Measurements from ENCODE around the gene NEDD4L. TPM values are rescaled to one million over a fixed set of nuclear protein-coding genes. Genes with fewer than 3 reads are reported as not detected.

Gene NEDD4L
- polyA plus RNA-seq, 1 donor (not counting 4 experiments of a cell fraction or from before 2014, with no cell fraction given) = 52.6 TPM

DNA sequence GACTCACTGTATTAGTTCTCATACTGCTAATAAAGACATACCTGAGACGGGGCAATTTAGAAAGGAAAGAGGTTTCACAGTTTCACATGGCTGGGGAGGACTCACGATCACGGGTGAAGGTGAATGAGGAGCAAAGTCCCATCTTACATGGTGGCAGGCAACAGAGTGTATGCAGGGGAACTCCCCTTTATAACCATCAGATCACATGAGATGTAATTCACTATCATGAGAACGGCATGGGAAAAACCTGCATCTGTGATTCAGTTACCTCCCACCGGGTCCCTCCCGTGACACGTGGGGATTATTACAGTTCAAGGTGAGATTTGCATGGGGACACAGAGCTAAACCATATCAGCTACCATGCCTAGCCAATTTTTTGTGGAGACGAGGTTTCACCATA, 168.2 kb downstream of the NEDD4L start:
- Histone ChIP-seq H4K20me1 (ENCODE audit: control insufficient read depth, extremely low read depth, insufficient read depth, low read length) (no peaks in the 10 kb centered on the region), H3K9me1 (ENCODE audit: control insufficient read depth, extremely low read depth, insufficient read depth, low read length) (no peaks in the 10 kb centered on the region), H3K27ac (ENCODE audit: control insufficient read depth, insufficient read depth, low read length) (no peak overlapping the region), H3K36me3 (ENCODE audit: control insufficient read depth in 2 of 2, extremely low read depth in 1 of 2, insufficient read depth in 2 of 2, low read length in 2 of 2) (no peaks in the 10 kb centered on the region), H3K4me1 (ENCODE audit: control insufficient read depth, extremely low read depth, insufficient read depth, low read length) (peaks cover 67% of the 10 kb centered on the region), H3K27me3 (ENCODE audit: control insufficient read depth, extremely low read depth, insufficient read depth, low read length) (no peaks in the 10 kb centered on the region), H3K9ac (ENCODE audit: control insufficient read depth, extremely low read depth, insufficient read depth, low read length) (no peak overlapping the region), H3K4me3 (ENCODE audit: control insufficient read depth in 2 of 3, extremely low read depth in 1 of 3, insufficient read depth in 2 of 3, low read depth in 1 of 3, low read length in 3 of 3) (no peak overlapping the region), H3K4me2 (ENCODE audit: control insufficient read depth, extremely low read depth, insufficient read depth, low read depth, low read length) (no peak overlapping the region), H3K79me2 (ENCODE audit: control insufficient read depth, insufficient read depth, low read length) (peaks cover 46% of the 10 kb centered on the region), H2AFZ (ENCODE audit: control insufficient read depth, low read length) (no peak overlapping the region), H3K9me3 (ENCODE audit: control insufficient read depth, low read depth, low read length) (no peaks in the 10 kb centered on the region)
- DNase-seq (ENCODE audit: low read depth, low spot score) = no peak
- dilution Hi-C loops (cut with MboI; ENCODE audit: extremely low pct_ligation_motif_present, low sequenced_read_pairs) = no loop called here
- FAIRE-seq = no peak
- TF ChIP-seq, protein P1, sequence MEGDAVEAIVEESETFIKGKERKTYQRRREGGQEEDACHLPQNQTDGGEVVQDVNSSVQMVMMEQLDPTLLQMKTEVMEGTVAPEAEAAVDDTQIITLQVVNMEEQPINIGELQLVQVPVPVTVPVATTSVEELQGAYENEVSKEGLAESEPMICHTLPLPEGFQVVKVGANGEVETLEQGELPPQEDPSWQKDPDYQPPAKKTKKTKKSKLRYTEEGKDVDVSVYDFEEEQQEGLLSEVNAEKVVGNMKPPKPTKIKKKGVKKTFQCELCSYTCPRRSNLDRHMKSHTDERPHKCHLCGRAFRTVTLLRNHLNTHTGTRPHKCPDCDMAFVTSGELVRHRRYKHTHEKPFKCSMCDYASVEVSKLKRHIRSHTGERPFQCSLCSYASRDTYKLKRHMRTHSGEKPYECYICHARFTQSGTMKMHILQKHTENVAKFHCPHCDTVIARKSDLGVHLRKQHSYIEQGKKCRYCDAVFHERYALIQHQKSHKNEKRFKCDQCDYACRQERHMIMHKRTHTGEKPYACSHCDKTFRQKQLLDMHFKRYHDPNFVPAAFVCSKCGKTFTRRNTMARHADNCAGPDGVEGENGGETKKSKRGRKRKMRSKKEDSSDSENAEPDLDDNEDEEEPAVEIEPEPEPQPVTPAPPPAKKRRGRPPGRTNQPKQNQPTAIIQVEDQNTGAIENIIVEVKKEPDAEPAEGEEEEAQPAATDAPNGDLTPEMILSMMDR (optimal IDR thresholded peaks at IDR 0.05 in 1 of 3, IDR thresholded peaks at IDR 0.05 in 1 of 3, conservative IDR thresholded peaks at IDR 0.05 in 1 of 3; ENCODE audit: extremely low read depth in 1 of 3, insufficient read depth in 2 of 3, low read length in 3 of 3) = no peak
- TF ChIP-seq EZH2 (IDR thresholded peaks at IDR 0.05; ENCODE audit: low read length) = no peak

DNA sequence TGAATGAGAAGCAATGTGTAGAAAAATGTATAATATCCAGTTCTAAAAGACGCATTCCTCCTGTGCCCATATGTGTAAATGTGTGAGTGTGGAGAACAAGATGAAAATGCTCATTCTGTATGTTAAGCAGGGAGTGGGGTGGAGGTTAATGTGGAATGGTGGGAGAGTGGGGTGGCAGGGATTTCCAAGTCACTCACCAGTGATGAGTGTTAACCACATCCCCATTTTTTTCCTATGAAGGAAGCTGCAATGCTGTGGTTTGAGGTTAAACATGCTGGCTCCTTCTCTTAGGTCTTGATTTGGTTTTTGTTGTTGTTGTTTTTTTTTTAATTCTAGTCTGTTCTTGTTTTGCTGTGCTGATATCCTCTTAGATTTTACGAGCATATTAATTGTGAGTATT, 169.4 kb downstream of the NEDD4L start:
- Histone ChIP-seq H3K4me3 (ENCODE audit: control insufficient read depth in 2 of 3, extremely low read depth in 1 of 3, insufficient read depth in 2 of 3, low read depth in 1 of 3, low read length in 3 of 3) (peak overlapping the region in 2 of 3 experiments; percentile 29 to 30), H2AFZ (ENCODE audit: control insufficient read depth, low read length) (no peak overlapping the region), H3K4me2 (ENCODE audit: control insufficient read depth, extremely low read depth, insufficient read depth, low read depth, low read length) (peak overlapping the region; percentile 76), H3K9me3 (ENCODE audit: control insufficient read depth, low read depth, low read length) (no peaks in the 10 kb centered on the region), H3K4me1 (ENCODE audit: control insufficient read depth, extremely low read depth, insufficient read depth, low read length) (peaks cover 72% of the 10 kb centered on the region), H4K20me1 (ENCODE audit: control insufficient read depth, extremely low read depth, insufficient read depth, low read length) (no peaks in the 10 kb centered on the region), H3K27ac (ENCODE audit: control insufficient read depth, insufficient read depth, low read length) (peak overlapping the region; percentile 73), H3K79me2 (ENCODE audit: control insufficient read depth, insufficient read depth, low read length) (peaks cover 42% of the 10 kb centered on the region), H3K36me3 (ENCODE audit: control insufficient read depth in 2 of 2, extremely low read depth in 1 of 2, insufficient read depth in 2 of 2, low read length in 2 of 2) (no peaks in the 10 kb centered on the region), H3K27me3 (ENCODE audit: control insufficient read depth, extremely low read depth, insufficient read depth, low read length) (no peaks in the 10 kb centered on the region), H3K9me1 (ENCODE audit: control insufficient read depth, extremely low read depth, insufficient read depth, low read length) (no peaks in the 10 kb centered on the region), H3K9ac (ENCODE audit: control insufficient read depth, extremely low read depth, insufficient read depth, low read length) (peak overlapping the region; percentile 47)
- TF ChIP-seq, protein P1 (optimal IDR thresholded peaks at IDR 0.05 in 1 of 3, IDR thresholded peaks at IDR 0.05 in 1 of 3, conservative IDR thresholded peaks at IDR 0.05 in 1 of 3; ENCODE audit: extremely low read depth in 1 of 3, insufficient read depth in 2 of 3, low read length in 3 of 3) = no peak
- TF ChIP-seq EZH2 (IDR thresholded peaks at IDR 0.05; ENCODE audit: low read length) = no peak
- dilution Hi-C loops (cut with MboI; ENCODE audit: extremely low pct_ligation_motif_present, low sequenced_read_pairs) = no loop called here
- FAIRE-seq (peak; percentile 95), DNase-seq (ENCODE audit: low read depth, low spot score) (no peak)

All from keratinocyte (primary cell).